ENCODE data around the gene CLDN12.

The CLDN12 gene

DNA sequence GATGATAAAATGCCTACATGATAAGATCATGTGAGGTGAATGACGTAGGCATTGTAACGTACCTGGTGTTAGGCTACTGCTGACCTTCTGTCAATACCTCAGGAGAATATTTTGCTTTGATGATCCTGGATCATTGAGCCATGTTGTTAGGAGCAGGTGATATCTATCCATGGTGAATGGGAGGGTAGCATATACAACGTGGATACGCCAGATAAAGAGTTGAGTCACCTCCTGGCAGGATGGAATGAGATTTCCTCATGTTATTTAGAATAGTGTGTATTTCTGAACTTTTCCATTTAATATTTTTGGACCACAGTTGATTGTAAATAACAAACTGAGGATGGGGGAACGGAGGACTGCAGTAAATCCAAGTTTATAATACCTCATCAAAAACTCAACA lies 11.8 kb upstream of the CLDN12 start:
- H3K9me3 ChIP-seq (ENCODE audit: control insufficient read depth, insufficient read depth, low read length): no peaks in the 10 kb centered on the region
- no peaks in the 10 kb centered on the region for H3K9me2 ChIP-seq (replicated peaks; ENCODE audit: control insufficient read depth, low read length)
- H3K4me3 ChIP-seq (ENCODE audit: low read length): no peak overlapping the region
- no peaks in the 10 kb centered on the region for H3K4me1 ChIP-seq (ENCODE audit: control insufficient read depth, low read length)
- TF ChIP-seq, protein P1, sequence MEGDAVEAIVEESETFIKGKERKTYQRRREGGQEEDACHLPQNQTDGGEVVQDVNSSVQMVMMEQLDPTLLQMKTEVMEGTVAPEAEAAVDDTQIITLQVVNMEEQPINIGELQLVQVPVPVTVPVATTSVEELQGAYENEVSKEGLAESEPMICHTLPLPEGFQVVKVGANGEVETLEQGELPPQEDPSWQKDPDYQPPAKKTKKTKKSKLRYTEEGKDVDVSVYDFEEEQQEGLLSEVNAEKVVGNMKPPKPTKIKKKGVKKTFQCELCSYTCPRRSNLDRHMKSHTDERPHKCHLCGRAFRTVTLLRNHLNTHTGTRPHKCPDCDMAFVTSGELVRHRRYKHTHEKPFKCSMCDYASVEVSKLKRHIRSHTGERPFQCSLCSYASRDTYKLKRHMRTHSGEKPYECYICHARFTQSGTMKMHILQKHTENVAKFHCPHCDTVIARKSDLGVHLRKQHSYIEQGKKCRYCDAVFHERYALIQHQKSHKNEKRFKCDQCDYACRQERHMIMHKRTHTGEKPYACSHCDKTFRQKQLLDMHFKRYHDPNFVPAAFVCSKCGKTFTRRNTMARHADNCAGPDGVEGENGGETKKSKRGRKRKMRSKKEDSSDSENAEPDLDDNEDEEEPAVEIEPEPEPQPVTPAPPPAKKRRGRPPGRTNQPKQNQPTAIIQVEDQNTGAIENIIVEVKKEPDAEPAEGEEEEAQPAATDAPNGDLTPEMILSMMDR (IDR thresholded peaks at IDR 0.05; ENCODE audit: low read depth, low read length, poor library complexity, severe bottlenecking): no peak
- no peak for TF ChIP-seq EZH2phosphoT487 (IDR thresholded peaks at IDR 0.05; ENCODE audit: borderline replicate concordance, low read length)
- H3K79me2 ChIP-seq (ENCODE audit: control insufficient read depth, low read length): no peaks in the 10 kb centered on the region
- no peak overlapping the region for H3K27ac ChIP-seq (ENCODE audit: low read depth, low read length)
- no peaks in the 10 kb centered on the region for H3K27me3 ChIP-seq (ENCODE audit: control insufficient read depth, low read length)
- H4K20me1 ChIP-seq (ENCODE audit: control insufficient read depth, insufficient read depth, low read depth, low read length): no peaks in the 10 kb centered on the region
- H3K4me2 ChIP-seq (ENCODE audit: low read length): no peak overlapping the region
- peaks cover 7% of the 10 kb centered on the region for H3K36me3 ChIP-seq (ENCODE audit: control insufficient read depth, low read length)
- 0 out of 2 replicates have a peak, but pooled peaks cover 2% of the 10 kb centered on the region for H3F3A ChIP-seq (ENCODE audit: control insufficient read depth, insufficient read depth)

DNA sequence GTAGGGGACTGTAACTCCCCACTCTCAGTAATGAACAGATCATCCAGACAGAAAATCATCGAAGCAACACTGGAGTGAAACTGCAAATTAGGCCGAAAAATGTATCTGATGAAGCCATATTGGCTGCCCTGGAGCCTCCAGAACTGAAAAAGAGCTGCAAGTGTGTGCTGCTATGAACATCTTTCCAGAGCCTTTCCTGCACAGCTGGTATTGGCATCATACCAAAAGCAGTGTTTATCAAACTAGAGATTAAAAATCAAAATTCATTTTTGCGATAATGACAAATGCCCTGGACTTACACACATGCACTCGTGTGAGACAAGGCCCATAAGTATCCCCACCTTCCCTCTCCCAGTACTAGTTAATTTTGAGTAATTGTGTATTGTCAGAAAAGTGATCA lies 6.8 kb upstream of the CLDN12 start:
- no peaks in the 10 kb centered on the region for H3K9me3 ChIP-seq (ENCODE audit: control insufficient read depth, insufficient read depth, low read length)
- peaks cover 5% of the 10 kb centered on the region; the same call in 1 of the 2 replicates for H3F3A ChIP-seq (ENCODE audit: control insufficient read depth, insufficient read depth)
- no peaks in the 10 kb centered on the region for H3K36me3 ChIP-seq (ENCODE audit: control insufficient read depth, low read length)
- H3K4me2 ChIP-seq (ENCODE audit: low read length): no peak overlapping the region
- H3K79me2 ChIP-seq (ENCODE audit: control insufficient read depth, low read length): no peaks in the 10 kb centered on the region
- no peak overlapping the region for H3K27ac ChIP-seq (ENCODE audit: low read depth, low read length)
- H3K27me3 ChIP-seq (ENCODE audit: control insufficient read depth, low read length): no peaks in the 10 kb centered on the region
- no peak for TF ChIP-seq EZH2phosphoT487 (IDR thresholded peaks at IDR 0.05; ENCODE audit: borderline replicate concordance, low read length)
- TF ChIP-seq, protein P1 (IDR thresholded peaks at IDR 0.05; ENCODE audit: low read depth, low read length, poor library complexity, severe bottlenecking): no peak
- no peaks in the 10 kb centered on the region for H4K20me1 ChIP-seq (ENCODE audit: control insufficient read depth, insufficient read depth, low read depth, low read length)
- no peaks in the 10 kb centered on the region for H3K9me2 ChIP-seq (replicated peaks; ENCODE audit: control insufficient read depth, low read length)
- H3K4me3 ChIP-seq (ENCODE audit: low read length): no peak overlapping the region
- H3K4me1 ChIP-seq (ENCODE audit: control insufficient read depth, low read length): no peaks in the 10 kb centered on the region

DNA sequence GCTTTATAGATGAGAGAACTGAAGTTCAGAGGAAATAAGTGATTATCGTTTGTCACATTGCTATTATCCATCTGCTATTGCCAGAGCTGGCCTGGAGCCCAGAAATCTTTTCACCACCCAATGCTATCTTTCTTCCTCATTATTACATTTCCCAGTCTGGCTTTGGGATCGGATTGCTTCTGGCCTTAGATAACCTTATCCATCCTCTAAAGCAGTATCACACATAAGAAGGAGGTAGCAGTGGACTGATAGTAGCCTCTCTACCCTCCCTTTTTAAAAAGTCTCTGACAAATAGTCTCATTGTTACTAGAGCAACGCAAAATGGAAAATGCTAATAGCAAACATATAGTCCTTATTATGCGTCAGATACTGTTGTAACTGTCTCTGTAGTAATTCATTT lies 1.3 kb upstream of the CLDN12 start:
- H3K4me2 ChIP-seq (ENCODE audit: low read length): no peak overlapping the region
- no peaks in the 10 kb centered on the region for H3K9me2 ChIP-seq (replicated peaks; ENCODE audit: control insufficient read depth, low read length)
- 0 out of 2 replicates have a peak, but pooled peaks cover 3% of the 10 kb centered on the region for H3K79me2 ChIP-seq (ENCODE audit: control insufficient read depth, low read length)
- no peak overlapping the region for H3K27ac ChIP-seq (ENCODE audit: low read depth, low read length)
- H3K36me3 ChIP-seq (ENCODE audit: control insufficient read depth, low read length): peaks cover 11% of the 10 kb centered on the region
- H3F3A ChIP-seq (ENCODE audit: control insufficient read depth, insufficient read depth): peaks cover 19% of the 10 kb centered on the region
- TF ChIP-seq, protein P1 (IDR thresholded peaks at IDR 0.05; ENCODE audit: low read depth, low read length, poor library complexity, severe bottlenecking): no peak
- TF ChIP-seq EZH2phosphoT487 (IDR thresholded peaks at IDR 0.05; ENCODE audit: borderline replicate concordance, low read length): no peak
- H3K27me3 ChIP-seq (ENCODE audit: control insufficient read depth, low read length): no peaks in the 10 kb centered on the region; the same call in 1 of the 2 replicates
- no peaks in the 10 kb centered on the region for H4K20me1 ChIP-seq (ENCODE audit: control insufficient read depth, insufficient read depth, low read depth, low read length)
- no peaks in the 10 kb centered on the region for H3K9me3 ChIP-seq (ENCODE audit: control insufficient read depth, insufficient read depth, low read length)
- peaks cover 14% of the 10 kb centered on the region for H3K4me1 ChIP-seq (ENCODE audit: control insufficient read depth, low read length)
- no peak overlapping the region for H3K4me3 ChIP-seq (ENCODE audit: low read length)
